NB4 (cell line): ENCODE data around the gene DLL1.

Source experiments
- MYC ChIP-seq: IDR thresholded peaks from 2 replicates; pipeline ENCODE4 v1.6.1; 2011; ENCODE audit warnings: low read depth, low read length
- POLR2A ChIP-seq: IDR thresholded peaks from 2 replicates; pipeline ENCODE4 v1.6.1; 2011; ENCODE audit warnings: mild to moderate bottlenecking; ENCODE audit not compliant: insufficient read length; ENCODE audit errors: extremely low read depth
- TF ChIP-seq, protein P1 (sequence below): IDR thresholded peaks from one replicate; pipeline ENCODE4 v1.5.1; 2012; ENCODE audit warnings: low read depth, low read length

DNA sequence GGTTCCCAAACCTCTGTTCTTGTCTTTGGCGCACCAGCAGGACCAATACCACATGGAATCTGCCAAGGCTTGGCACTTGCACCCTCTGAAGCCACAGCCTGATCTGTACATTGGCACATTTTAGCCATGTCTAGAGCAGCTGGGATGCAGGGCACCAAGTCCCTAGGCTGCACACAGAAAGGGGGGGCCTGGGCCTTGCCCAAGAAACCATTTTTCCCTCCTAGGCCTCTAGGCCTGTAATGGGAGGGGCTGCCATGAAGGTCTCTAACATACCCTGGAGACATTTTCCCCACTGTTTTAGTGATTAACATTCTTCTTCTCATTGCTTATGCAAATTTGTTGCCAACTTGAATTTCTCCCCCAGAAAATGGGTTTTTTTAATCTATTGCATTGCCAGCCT lies 10.3 kb upstream of the DLL1 start:
- TF ChIP-seq, protein P1, sequence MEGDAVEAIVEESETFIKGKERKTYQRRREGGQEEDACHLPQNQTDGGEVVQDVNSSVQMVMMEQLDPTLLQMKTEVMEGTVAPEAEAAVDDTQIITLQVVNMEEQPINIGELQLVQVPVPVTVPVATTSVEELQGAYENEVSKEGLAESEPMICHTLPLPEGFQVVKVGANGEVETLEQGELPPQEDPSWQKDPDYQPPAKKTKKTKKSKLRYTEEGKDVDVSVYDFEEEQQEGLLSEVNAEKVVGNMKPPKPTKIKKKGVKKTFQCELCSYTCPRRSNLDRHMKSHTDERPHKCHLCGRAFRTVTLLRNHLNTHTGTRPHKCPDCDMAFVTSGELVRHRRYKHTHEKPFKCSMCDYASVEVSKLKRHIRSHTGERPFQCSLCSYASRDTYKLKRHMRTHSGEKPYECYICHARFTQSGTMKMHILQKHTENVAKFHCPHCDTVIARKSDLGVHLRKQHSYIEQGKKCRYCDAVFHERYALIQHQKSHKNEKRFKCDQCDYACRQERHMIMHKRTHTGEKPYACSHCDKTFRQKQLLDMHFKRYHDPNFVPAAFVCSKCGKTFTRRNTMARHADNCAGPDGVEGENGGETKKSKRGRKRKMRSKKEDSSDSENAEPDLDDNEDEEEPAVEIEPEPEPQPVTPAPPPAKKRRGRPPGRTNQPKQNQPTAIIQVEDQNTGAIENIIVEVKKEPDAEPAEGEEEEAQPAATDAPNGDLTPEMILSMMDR, result no peak
- TF ChIP-seq POLR2A, result no peak
- TF ChIP-seq MYC, result no peak
